Measurements from ENCODE around the gene PTPRN2. TPM values are rescaled to one million over a fixed set of nuclear protein-coding genes. Genes with fewer than 3 reads are reported as not detected.

Gene PTPRN2
- total RNA-seq, 1 experiment from 2014 or later, result 0.11 TPM

DNA sequence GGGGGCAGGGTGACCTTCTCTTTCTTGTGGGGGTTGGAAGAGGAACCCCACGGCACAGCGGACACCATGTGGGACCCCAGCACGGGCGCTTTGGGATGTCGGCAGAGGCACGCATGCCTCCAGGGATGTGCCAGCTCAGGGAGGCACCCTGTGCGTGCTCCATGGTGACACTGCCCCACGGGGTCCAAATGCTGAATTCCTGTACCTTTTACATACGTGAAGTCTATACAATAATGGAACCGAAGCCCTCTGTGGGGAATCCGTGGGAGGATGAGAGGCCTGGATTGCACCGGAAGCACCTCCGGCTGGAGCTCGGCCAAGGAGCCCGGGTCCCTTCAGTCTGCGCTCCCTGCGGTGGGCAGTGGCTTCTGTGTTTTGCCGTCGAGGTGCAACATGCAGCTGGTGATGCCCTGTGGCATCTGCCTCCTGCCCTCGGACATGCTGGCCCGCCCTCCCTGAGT is 726.6 kb downstream of the PTPRN2 start:
- POLR2A ChIA-PET (ENCODE audit: low non-redundant PET), result no interaction called here
- intact Hi-C loops (cut with micrococcal nuclease; ENCODE audit: unreplicated experiment), result no loop called here
- no peak overlapping the region for H3K27ac ChIP-seq (ENCODE audit: low read depth, low read length, poor library complexity, severe bottlenecking)
- no peak for DNase-seq (ENCODE audit: low spot score)
- no peak overlapping the region for H3K4me3 ChIP-seq (ENCODE audit: low read depth, low read length, poor library complexity, severe bottlenecking)
- no peaks in the 10 kb centered on the region for H3K4me1 ChIP-seq (ENCODE audit: insufficient read depth, low read length, poor library complexity, severe bottlenecking)
- CTCF ChIA-PET, result no interaction called here
- H3K9me3 ChIP-seq (ENCODE audit: low read depth, low read length, poor library complexity, severe bottlenecking), result no peaks in the 10 kb centered on the region
- BruUV-seq (replicated peaks), result no TSS peak
- TF ChIP-seq EZH2 (IDR thresholded peaks at IDR 0.05; ENCODE audit: borderline replicate concordance, low read depth, low read length, poor library complexity, severe bottlenecking), result no peak
- no peaks in the 10 kb centered on the region for H3K27me3 ChIP-seq (replicated peaks; ENCODE audit: insufficient read depth, low read depth, low read length, poor library complexity)
- no peaks in the 10 kb centered on the region for H3K36me3 ChIP-seq (ENCODE audit: insufficient read depth, low read length, poor library complexity, severe bottlenecking)

DNA sequence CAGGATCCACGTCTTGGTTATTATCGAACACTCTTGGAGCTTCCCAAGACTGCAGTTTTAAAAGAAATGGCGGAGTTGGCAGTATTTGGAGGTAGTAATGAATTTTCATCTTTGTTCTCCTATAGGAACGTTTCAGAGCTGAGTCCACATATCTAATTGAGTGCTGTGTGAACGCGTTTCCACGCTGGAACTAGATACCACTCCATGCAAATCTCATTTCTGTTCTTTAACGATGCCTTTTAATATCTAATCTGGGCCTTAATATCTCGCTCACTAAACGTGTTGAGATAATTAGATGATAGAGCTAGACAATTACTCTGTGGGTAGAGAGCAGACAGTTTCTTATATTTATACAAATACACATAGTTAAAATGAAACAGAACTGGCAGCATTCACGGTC is 727.2 kb downstream of the PTPRN2 start:
- no peak overlapping the region for H3K4me3 ChIP-seq (ENCODE audit: low read depth, low read length, poor library complexity, severe bottlenecking)
- no peaks in the 10 kb centered on the region for H3K36me3 ChIP-seq (ENCODE audit: insufficient read depth, low read length, poor library complexity, severe bottlenecking)
- DNase-seq (ENCODE audit: low spot score), result no peak
- H3K27ac ChIP-seq (ENCODE audit: low read depth, low read length, poor library complexity, severe bottlenecking), result no peak overlapping the region
- no peaks in the 10 kb centered on the region for H3K4me1 ChIP-seq (ENCODE audit: insufficient read depth, low read length, poor library complexity, severe bottlenecking)
- BruUV-seq (replicated peaks), result no TSS peak
- intact Hi-C loops (cut with micrococcal nuclease; ENCODE audit: unreplicated experiment), result no loop called here
- H3K27me3 ChIP-seq (replicated peaks; ENCODE audit: insufficient read depth, low read depth, low read length, poor library complexity), result no peaks in the 10 kb centered on the region
- POLR2A ChIA-PET (ENCODE audit: low non-redundant PET), result no interaction called here
- H3K9me3 ChIP-seq (ENCODE audit: low read depth, low read length, poor library complexity, severe bottlenecking), result no peaks in the 10 kb centered on the region
- TF ChIP-seq, protein P1, sequence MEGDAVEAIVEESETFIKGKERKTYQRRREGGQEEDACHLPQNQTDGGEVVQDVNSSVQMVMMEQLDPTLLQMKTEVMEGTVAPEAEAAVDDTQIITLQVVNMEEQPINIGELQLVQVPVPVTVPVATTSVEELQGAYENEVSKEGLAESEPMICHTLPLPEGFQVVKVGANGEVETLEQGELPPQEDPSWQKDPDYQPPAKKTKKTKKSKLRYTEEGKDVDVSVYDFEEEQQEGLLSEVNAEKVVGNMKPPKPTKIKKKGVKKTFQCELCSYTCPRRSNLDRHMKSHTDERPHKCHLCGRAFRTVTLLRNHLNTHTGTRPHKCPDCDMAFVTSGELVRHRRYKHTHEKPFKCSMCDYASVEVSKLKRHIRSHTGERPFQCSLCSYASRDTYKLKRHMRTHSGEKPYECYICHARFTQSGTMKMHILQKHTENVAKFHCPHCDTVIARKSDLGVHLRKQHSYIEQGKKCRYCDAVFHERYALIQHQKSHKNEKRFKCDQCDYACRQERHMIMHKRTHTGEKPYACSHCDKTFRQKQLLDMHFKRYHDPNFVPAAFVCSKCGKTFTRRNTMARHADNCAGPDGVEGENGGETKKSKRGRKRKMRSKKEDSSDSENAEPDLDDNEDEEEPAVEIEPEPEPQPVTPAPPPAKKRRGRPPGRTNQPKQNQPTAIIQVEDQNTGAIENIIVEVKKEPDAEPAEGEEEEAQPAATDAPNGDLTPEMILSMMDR (conservative IDR thresholded peaks at IDR 0.05; ENCODE audit: low read depth, low read length), result no peak
- TF ChIP-seq EZH2 (IDR thresholded peaks at IDR 0.05; ENCODE audit: borderline replicate concordance, low read depth, low read length, poor library complexity, severe bottlenecking), result no peak
- CTCF ChIA-PET, result no interaction called here

DNA sequence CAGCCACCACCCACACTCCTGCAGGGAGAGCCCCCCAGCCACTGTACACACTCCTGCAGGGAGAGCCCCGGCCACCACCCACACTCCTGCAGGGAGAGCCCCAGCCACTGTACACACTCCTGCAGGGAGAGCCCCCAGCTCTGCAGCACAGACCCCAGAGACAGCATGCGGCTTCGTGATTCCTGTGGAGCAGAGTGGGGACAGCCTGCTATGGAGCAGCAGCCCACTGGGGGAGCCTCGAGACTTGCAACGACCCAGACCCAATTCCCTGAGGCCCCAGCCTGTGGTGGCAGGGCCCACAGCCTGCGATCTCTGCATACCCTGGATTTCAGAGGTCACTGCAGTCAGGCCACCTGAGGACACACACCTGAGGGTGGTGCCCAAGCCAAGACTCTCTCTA is 727.7 kb downstream of the PTPRN2 start:
- Histone ChIP-seq H3K27me3 (replicated peaks; ENCODE audit: insufficient read depth, low read depth, low read length, poor library complexity) (no peaks in the 10 kb centered on the region), H3K36me3 (ENCODE audit: insufficient read depth, low read length, poor library complexity, severe bottlenecking) (no peaks in the 10 kb centered on the region), H3K9me3 (ENCODE audit: low read depth, low read length, poor library complexity, severe bottlenecking) (no peaks in the 10 kb centered on the region), H3K4me1 (ENCODE audit: insufficient read depth, low read length, poor library complexity, severe bottlenecking) (no peaks in the 10 kb centered on the region), H3K27ac (ENCODE audit: low read depth, low read length, poor library complexity, severe bottlenecking) (no peak overlapping the region), H3K4me3 (ENCODE audit: low read depth, low read length, poor library complexity, severe bottlenecking) (no peak overlapping the region)
- BruUV-seq (replicated peaks), result no TSS peak
- TF ChIP-seq EZH2 (IDR thresholded peaks at IDR 0.05; ENCODE audit: borderline replicate concordance, low read depth, low read length, poor library complexity, severe bottlenecking), result no peak
- TF ChIP-seq, protein P1 (conservative IDR thresholded peaks at IDR 0.05; ENCODE audit: low read depth, low read length), result no peak
- POLR2A ChIA-PET (ENCODE audit: low non-redundant PET), result no interaction called here
- no peak for DNase-seq (ENCODE audit: low spot score)
- intact Hi-C loops (cut with micrococcal nuclease; ENCODE audit: unreplicated experiment), result no loop called here
- CTCF ChIA-PET, result no interaction called here

DNA sequence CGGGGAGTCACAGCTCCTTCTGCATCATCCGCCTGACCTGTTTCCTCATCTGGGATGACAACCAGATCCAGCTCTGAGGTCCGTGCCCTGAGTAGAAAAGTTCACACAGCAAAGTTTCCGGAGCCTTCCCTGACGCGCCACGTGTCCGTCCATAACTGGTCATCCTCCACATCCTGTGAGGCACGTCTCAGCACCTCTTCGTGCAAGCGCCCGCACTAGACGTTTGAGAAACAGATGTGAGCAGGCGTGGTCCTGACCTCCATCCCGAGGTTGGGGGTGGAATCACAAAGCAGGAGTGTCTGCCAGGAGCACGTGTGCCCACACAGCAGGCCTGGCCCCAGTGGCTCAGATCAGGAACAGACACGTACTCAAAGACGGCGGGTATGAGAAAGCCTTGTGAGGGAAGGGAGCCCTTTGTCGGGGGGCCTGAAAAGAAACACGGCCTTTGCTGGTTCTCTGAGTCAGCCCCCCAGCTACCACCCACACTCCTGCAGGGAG is 730.0 kb downstream of the PTPRN2 start:
- Histone ChIP-seq H3K4me1 (ENCODE audit: insufficient read depth, low read length, poor library complexity, severe bottlenecking) (no peaks in the 10 kb centered on the region), H3K36me3 (ENCODE audit: insufficient read depth, low read length, poor library complexity, severe bottlenecking) (no peaks in the 10 kb centered on the region), H3K27me3 (replicated peaks; ENCODE audit: insufficient read depth, low read depth, low read length, poor library complexity) (no peaks in the 10 kb centered on the region), H3K9me3 (ENCODE audit: low read depth, low read length, poor library complexity, severe bottlenecking) (no peaks in the 10 kb centered on the region), H3K4me3 (ENCODE audit: low read depth, low read length, poor library complexity, severe bottlenecking) (no peak overlapping the region), H3K27ac (ENCODE audit: low read depth, low read length, poor library complexity, severe bottlenecking) (no peak overlapping the region)
- BruUV-seq (replicated peaks), result no TSS peak
- TF ChIP-seq, protein P1 (conservative IDR thresholded peaks at IDR 0.05; ENCODE audit: low read depth, low read length), result no peak
- TF ChIP-seq EZH2 (IDR thresholded peaks at IDR 0.05; ENCODE audit: borderline replicate concordance, low read depth, low read length, poor library complexity, severe bottlenecking), result no peak
- ChIA-PET POLR2A (ENCODE audit: low non-redundant PET) (interaction anchor here (0.6 kb wide), 1 partner anchor 394 kb away, joined by 3 read pairs; no protein-coding TSS in a partner anchor), CTCF (no interaction called here)
- no peak for DNase-seq (ENCODE audit: low spot score)
- intact Hi-C loops (cut with micrococcal nuclease; ENCODE audit: unreplicated experiment), result no loop called here

All from A673 (cell line).